Esophagus squamous epithelium (tissue), 5 donors: Measurements from ENCODE around the gene UBE2H. TPM values are rescaled to one million over a fixed set of nuclear protein-coding genes. Genes with fewer than 3 reads are reported as not detected.

Source experiments
- DNase-seq: peaks from one replicate; lab custom pipeline; 2025; lab: John Stamatoyannopoulos, UW
- H3K27ac ChIP-seq, 4 donors: fragments of 200-600 bp; sonication (generic); one replicate each; pipeline ENCODE4 v1.5.1; 2016 to 2019; ENCODE audit warnings: mild to moderate bottlenecking in 1 of 4
- H3K27me3 ChIP-seq, 4 donors: fragments of 200-600 bp; sonication (generic); 1 replicate in 3 of 4; 2 replicates in 1 of 4; pipeline versions ENCODE4 v1.5.1 to v1.6.0; 2017 to 2021; ENCODE audit warnings: antibody characterized with exemption in 1 of 4
- H3K36me3 ChIP-seq, 3 donors: fragments of 200-600 bp; sonication (generic); one replicate each; pipeline ENCODE4 v1.5.1; 2016 to 2019
- H3K4me1 ChIP-seq, 3 donors: fragments of 200-600 bp; sonication (generic); one replicate each; pipeline ENCODE4 v1.5.1; 2017 to 2019
- H3K4me3 ChIP-seq, 4 donors: fragments of 200-600 bp; sonication (generic); 1 replicate in 3 of 4; 2 replicates in 1 of 4; pipeline ENCODE4 v1.5.1; 2016 to 2019; ENCODE audit warnings: mild to moderate bottlenecking in 2 of 4, moderate library complexity in 1 of 4
- H3K9me3 ChIP-seq, 3 donors: fragments of 200-600 bp; sonication (generic); one replicate each; pipeline ENCODE4 v1.5.1; 2016 to 2019
- CTCF ChIP-seq, 6 experiments: fragments of 450-650 bp in 4 of 6; fragments of 200-600 bp in 2 of 6; sonication (generic) in 2 of 6; IDR thresholded peaks; one replicate each; pipeline ENCODE4 v1.5.1; 2016 to 2019; ENCODE audit warnings: antibody characterized with exemption in 6 of 6, mild to moderate bottlenecking in 4 of 6, moderate library complexity in 4 of 6
- POLR2A ChIP-seq, 4 donors: fragments of 450-650 bp; IDR thresholded peaks; one replicate each; pipeline ENCODE4 v1.6.1; 2017; ENCODE audit warnings: antibody characterized with exemption in 4 of 4, mild to moderate bottlenecking in 4 of 4, moderate library complexity in 3 of 4
- WGBS, 2 donors: methylation state at CpG; one replicate each; pipeline ENCODE4 v1.1.5; 2018; 5-methylcytosine and 5-hydroxymethylcytosine counted together
- intact Hi-C: fragments of 100-400 bp; cut with DNase I; formaldehyde crosslinking; loops from one replicate; pipeline ENCODE4 v1.15.0; 2022
- total RNA-seq, 4 donors: library from RNA; depleted of rRNA; stranded (reverse); fragments of >200 nt; gene quantifications; one replicate each; pipeline ENCODE4 v1.1.0, GENCODE V29; 2016
- donor health status: DM: yes; HTN: yes; CAD: no.

UBE2H gene
- total RNA-seq, 4 donors from 2014 or later, result 60.1 to 113 (median 88.7) TPM

DNA sequence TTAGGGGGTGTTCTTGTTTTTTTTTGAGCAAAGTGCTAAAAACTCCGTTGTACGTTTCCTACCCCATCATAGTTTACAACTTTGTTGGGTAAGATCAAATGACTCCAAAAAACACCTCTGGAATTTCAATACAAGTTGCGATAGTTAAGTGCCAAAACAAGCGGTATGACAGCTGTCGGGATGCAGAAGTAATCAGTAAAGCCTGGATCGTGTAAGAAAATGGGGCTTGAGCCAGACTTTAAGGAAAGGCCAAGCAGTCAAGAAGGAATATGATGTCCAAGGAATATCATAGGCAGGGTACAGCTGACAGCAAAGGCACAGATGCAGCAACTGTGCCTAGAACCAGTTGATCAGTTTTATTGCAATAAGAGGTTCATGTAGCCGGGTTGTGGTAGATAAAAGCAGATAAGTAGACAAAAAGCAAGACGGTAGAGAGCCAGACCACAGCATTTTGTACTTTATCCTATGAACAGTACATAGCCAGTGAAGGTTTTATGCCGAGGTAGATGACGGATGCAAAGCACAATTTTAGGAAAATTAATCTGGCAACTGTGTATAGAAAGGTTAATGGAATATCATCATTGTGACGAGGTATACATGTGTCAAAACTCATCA lies 45.5 kb downstream of the UBE2H start:
- H3K27me3 ChIP-seq, result no peaks in the 10 kb centered on the region
- H3K4me3 ChIP-seq, result no peak overlapping the region
- intact Hi-C loops, result no loop called here
- DNase-seq, result no peak
- peaks cover 0 to 58% (median 0%) of the 10 kb centered on the region in 3 donors for H3K36me3 ChIP-seq
- H3K4me1 ChIP-seq, result peaks cover 0 to 41% (median 10%) of the 10 kb centered on the region in 3 donors
- 66 to 83% methylated on average over 11 of the region's 11 CpGs for WGBS, 2 donors
- no peaks in the 10 kb centered on the region for H3K9me3 ChIP-seq
- no peak for TF ChIP-seq CTCF (IDR thresholded peaks at IDR 0.05)
- no peak overlapping the region for H3K27ac ChIP-seq

GRCh38 chr7:129906700-129907099 lies 46.1 kb downstream of the UBE2H start:
- DNase-seq, result no peak
- TF ChIP-seq POLR2A (IDR thresholded peaks at IDR 0.05) (no peak), CTCF (IDR thresholded peaks at IDR 0.05) (no peak)
- peak overlapping the region in 1 of 4 donors; percentile 18 for H3K27ac ChIP-seq
- no peaks in the 10 kb centered on the region for H3K9me3 ChIP-seq
- intact Hi-C loops, result no loop called here
- no peaks in the 10 kb centered on the region for H3K27me3 ChIP-seq
- H3K4me1 ChIP-seq, result peaks cover 5 to 47% (median 14%) of the 10 kb centered on the region in 3 donors
- H3K36me3 ChIP-seq, result peaks cover 0 to 62% (median 0%) of the 10 kb centered on the region in 3 donors
- H3K4me3 ChIP-seq, result no peak overlapping the region
- 62 to 65% methylated on average over 5 of the region's 5 CpGs for WGBS, 2 donors

GRCh38 chr7:129903935-129904334 lies 48.8 kb downstream of the UBE2H start:
- H3K4me1 ChIP-seq, result peaks cover 12 to 67% (median 22%) of the 10 kb centered on the region in 3 donors
- H3K27me3 ChIP-seq, result no peaks in the 10 kb centered on the region
- no peaks in the 10 kb centered on the region for H3K9me3 ChIP-seq
- TF ChIP-seq POLR2A (IDR thresholded peaks at IDR 0.05) (no peak), CTCF (IDR thresholded peaks at IDR 0.05) (no peak)
- WGBS, 2 donors, result 75 to 78% methylated on average over 5 of the region's 5 CpGs
- H3K27ac ChIP-seq, result no peak overlapping the region
- peaks cover 0 to 48% (median 0%) of the 10 kb centered on the region in 3 donors for H3K36me3 ChIP-seq
- intact Hi-C loops, result no loop called here
- DNase-seq, result no peak
- no peak overlapping the region for H3K4me3 ChIP-seq

- H3K36me3 ChIP-seq, result peaks cover 0 to 48% (median 0%) of the 10 kb centered on the region in 3 donors
- TF ChIP-seq CTCF (IDR thresholded peaks at IDR 0.05), result no peak
- TF ChIP-seq POLR2A (IDR thresholded peaks at IDR 0.05), result no peak
- WGBS, 2 donors, result 79 to 93% methylated on average over 8 of the region's 8 CpGs
- no peaks in the 10 kb centered on the region for H3K27me3 ChIP-seq
- DNase-seq, result no peak
- H3K27ac ChIP-seq, result no peak overlapping the region
- peaks cover 12 to 73% (median 22%) of the 10 kb centered on the region in 3 donors for H3K4me1 ChIP-seq
- no peaks in the 10 kb centered on the region for H3K9me3 ChIP-seq
- no peak overlapping the region for H3K4me3 ChIP-seq
- intact Hi-C loops, result no loop called here
These were observed 49.9 kb downstream of the UBE2H start for GRCh38 chr7:129902788-129903422.

DNA sequence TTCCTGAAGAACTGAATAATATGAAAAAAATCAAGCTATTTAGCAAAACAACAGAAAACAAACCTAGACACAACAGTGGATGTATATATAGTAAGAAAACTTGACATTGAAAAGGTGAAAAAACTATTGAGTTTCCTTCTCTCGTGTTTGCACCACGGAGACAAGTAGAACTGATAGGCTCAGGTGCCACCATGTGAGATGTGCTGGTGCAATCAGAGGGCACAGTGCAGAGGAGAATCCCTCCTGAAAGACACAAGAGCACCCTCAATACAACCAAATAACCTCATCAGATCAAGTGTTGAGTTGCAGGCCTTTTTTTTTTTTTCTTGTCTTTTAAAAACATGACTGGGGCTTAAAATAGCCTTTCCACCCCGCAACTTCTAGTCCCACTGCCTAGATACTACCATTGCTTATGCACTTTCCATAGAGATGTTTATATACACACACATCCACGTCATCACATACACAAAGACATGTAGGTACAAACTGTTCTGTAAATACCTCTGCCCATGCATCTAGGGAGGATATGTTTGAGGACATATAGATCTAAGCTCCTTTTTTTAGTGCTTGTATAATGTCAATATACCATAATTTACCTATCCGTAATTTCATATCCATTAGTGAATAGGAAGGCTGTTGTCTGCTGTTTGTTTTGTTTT lies 54.1 kb downstream of the UBE2H start:
- 76 to 82% methylated on average over 5 of the region's 5 CpGs for WGBS, 2 donors
- TF ChIP-seq POLR2A (IDR thresholded peaks at IDR 0.05) (no peak), CTCF (IDR thresholded peaks at IDR 0.05) (no peak)
- Histone ChIP-seq H3K4me3 (no peak overlapping the region), H3K9me3 (no peaks in the 10 kb centered on the region), H3K4me1 (peaks cover 12 to 65% (median 28%) of the 10 kb centered on the region in 3 donors), H3K36me3 (peaks cover 0 to 40% (median 0%) of the 10 kb centered on the region in 3 donors), H3K27ac (no peak overlapping the region), H3K27me3 (no peaks in the 10 kb centered on the region)
- intact Hi-C loops, result no loop called here
- no peak for DNase-seq
